HG02678 (cell line): ENCODE data around the gene GSC2.

Source experiments
- ATAC-seq: cut with Tn5 transposase; IDR thresholded peaks from one replicate; pipeline ENCODE4 v1.9.1; 2021; ENCODE audit warnings: mild to moderate bottlenecking, moderate library complexity; ENCODE audit not compliant: unreplicated experiment

The GSC2 gene

DNA sequence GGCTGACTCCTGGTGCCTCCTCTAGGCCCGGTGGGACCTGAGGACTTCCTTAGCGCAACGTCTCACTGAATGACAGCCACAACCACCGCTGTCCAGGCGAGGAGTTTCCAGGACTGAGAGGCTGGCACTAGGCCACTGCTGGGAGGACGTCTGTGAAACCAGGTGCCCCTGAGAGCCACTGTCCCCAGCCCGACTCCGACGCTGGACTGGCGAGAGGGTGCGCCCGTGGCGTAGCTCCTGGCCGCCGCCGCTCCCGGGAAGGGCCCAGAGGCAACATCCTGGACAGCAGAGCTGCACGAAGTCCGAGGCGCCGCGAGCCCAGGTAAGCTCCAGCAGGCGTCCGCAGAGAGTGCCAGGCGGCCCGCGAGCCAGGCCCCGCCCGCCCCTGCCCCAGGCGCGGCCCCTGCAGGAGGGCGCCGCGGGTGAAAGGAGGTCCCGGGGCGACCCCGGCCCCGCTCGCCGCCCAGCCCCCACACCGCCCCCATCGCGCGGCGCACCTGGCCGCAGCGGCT is 28.4 kb downstream of the GSC2 start:
- peak; percentile 17 for ATAC-seq

DNA sequence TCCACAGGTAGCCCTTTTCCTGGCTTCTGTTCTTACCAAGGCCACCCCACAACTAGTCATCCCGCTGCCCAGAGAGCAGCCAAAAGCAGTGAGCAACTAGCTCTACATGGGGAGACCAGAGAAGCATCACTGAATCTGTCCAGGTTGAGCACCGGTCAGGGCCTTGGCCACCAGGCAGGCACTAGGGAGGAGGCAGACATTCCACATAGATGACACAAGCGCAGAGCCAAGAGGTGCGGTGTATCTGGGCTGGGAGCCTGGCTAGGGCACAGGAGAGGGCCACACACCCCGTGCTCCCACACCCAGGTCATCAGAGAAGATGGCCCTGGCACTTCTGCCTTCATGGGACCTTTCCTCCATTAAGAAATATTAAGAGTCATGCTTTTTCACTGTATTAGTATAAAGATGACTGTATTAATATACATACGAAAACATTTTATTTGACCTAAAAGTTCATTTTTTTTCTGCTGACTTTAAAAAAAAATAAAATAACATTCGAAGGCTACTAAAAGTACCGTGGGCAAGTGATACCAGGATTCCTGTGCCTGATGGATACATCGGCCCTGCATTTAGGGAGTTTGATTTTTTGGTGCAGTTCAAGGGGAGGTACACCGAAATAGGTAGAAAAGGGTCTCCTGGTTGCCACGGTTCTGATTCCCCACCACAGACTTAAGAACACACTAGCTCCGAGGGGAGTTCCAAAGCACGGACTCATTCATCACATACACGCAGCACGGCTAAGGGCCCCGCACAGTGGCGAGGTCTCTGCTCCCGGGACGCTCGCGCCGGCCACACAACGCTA is 29.1 kb downstream of the GSC2 start:
- no peak for ATAC-seq

DNA sequence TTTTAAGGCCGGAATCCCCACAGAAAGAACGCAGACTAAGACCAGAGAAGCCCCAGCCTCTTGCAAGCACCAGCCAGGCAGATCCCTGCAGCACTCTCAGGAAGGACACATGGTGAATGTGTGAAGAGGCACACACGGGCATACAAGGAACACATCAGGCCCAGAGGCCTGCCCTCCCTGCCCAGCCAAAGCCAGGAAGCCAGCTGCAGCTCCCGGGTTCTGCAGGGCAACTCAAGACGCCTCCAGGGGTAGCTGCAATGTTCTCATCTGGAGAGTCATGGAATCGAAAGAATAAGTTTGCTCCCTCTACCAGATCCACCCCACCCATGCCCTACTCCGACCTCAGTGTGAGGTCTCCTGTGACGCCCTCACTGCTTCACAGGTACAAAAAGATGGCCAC is 30.1 kb downstream of the GSC2 start:
- ATAC-seq = no peak

DNA sequence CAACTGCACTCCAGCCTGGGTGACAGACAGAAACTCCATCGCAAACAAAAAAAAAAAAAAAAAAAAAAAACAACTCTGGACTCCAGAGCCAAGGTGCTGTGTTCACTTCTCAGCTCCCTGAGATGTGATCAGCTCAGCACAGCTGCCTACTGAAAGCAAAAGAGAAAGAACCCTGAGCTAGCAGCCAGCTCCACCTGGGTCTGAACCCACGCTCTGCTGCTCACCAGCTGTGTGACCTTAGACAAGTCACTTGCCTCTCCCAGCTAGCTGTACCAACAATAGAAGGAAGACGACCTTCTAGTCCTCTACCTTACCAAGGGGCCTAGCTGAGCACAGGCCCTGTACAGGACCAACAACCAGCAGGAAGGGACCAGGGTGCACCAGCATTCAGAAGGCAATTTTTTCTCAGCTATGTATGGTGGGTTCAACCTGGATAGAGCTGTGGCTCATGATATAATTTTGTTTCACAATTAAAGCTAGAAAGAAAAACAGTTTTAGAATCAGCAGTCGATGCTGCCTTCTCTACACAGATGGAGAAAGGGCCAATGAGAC is 31.7 kb downstream of the GSC2 start:
- ATAC-seq = no peak

DNA sequence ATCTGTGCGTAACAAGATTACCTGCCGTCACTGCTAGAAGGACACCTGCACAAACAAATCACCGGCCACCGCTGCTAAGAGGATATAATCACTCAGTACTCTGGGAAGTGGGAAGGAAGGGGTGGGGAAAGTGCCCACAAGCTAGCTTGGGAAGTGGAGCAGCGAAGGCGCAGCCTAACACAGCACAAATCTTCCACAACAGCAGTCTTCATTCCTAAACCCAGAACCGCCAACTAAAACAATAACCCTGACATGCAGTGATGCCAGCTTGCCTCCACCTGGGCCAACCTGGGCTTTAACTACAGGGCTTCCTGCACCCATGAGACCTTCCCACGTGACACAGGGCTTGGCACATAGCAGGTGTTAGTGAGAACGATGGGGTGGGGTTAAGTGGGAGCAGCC is 33.0 kb downstream of the GSC2 start:
- no peak for ATAC-seq

DNA sequence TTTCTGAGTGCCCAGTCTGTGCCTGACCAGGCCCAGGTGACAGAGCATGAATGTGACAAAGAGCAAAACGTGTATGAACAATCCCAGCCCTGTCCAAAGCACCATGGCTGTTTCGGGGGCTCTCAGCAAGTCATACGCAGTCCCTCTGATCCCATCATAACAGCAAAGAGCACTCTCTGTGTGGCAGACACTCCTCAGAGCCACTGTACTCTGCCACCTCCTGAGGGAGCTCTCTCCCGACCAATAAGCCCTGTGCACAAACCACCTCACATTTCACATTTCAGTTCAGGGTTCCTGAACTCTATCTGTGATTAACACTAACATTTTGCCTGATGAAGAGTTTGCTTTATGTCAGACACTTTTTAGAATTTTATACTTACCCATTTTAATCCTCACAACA is 34.5 kb downstream of the GSC2 start:
- no peak for ATAC-seq

DNA sequence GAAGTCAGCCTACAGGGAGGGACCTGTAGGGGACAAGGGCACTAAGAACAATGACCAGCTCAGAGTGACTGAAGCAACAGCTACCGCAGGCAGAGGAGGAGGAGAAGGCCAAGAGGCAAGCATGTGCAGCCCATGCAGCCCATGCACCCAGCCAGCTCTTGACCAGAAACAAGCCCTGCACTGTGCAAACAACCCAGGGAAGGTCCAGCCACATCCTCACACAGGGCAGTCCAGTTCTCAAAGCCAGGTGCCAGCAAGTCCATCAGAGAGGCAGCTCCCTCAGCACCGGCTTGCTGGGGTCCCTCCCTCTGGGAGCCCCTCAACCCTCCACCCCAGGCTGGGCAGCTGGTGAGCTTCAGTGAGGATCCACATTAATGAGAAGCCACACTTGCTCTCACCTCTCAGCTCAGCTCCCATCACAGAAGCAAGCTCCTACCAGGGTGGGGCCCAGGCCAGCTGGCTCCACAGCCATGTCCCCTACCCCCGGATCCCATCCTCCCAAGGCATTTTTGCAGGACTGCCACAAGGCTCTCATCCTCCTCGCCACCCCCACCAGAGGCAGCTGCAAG is 35.0 kb downstream of the GSC2 start:
- no peak for ATAC-seq

DNA sequence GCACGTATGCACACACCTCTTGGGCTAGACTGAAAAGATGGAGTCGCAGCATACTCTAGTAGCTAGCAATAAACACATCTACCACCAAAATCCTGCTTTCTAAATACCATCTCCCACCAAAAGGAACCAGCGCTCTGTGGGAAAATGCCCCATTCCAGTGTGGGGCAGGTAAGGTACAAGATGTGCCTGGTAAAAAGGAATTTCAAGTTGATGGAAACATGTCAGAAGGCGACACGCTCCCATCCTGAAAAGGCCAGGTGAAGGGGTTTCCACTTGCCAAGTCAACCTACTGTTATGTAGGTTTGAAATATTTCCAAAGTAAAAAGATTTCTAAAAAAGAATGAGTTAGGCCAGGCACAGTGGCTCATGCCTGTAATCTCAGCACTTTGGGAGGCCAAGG is 36.7 kb downstream of the GSC2 start:
- ATAC-seq = no peak

DNA sequence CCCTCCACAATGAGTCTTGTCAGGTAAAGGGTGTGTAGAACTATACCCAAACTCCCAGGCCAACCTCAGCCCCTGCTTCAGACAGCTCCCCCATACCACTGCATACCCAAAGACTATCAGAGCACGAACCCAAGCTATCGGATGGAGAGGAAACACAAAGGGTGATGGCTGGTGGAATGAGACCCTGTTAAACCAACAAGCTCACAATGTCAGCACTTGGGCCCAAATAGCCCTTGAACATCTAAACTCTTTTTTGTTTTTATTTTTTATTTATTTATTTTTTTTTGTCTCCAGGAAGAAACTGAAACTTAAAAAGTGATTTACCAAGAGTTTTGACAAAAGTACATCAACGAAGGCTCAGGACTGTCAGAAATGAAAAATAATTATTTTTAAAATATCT is 38.5 kb downstream of the GSC2 start:
- ATAC-seq = no peak

DNA sequence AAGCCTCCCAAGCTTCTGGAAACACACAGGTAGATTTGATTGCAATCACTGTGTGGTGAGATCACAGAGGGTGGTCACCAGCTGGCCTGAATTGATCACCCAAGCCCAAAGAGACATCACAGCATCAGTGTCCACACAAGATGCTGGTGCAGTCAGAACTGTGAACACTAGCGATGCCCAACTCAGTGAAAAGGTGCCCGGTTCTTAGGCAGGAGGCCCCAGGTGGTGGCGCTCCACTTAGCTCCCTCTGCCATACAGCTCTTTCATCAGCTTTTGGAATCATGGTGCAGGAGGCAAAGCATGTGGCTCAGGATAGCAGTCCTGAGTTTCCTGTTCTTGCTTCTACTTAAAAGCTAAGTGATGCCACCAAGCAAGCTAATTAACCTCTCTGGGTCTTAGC is 39.0 kb downstream of the GSC2 start:
- ATAC-seq = no peak

DNA sequence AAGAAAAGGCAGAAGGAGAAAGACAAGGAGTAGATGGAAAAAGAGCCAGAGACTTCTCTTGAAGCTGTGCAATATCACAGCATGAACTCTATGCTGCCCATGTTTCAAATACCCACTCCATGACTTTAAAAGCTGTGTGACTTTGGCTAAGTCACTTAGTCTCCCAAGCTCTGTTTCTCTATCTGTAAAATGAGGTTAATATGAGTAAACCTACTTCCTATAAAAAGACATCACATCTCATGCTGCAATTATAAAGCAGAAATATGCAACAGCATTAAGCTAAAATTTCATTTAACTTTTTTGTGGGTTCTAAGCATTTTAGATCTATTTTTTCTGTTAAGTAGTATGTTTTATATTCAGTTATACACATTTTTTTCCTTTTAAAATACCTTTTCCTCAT is 39.4 kb downstream of the GSC2 start:
- no peak for ATAC-seq

DNA sequence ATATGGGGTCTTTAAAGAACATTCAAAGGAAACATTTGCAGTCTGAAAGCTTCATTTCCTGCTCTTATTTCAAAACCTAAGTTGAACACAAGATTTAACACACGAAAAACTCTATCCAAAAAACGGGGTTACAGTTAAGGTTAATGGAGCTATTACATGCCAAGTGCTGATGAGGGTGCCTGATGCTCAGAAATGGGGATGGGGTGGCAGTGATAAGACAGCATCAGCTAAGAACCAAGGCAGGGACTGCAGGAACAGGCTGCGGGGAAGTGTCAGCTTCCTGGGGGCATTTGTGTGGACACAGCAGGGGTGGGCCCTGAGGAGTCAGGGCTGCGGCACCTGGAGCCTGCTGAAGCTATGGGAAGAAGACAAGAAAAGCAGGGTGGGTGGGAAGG is 40.0 kb downstream of the GSC2 start:
- ATAC-seq = no peak

DNA sequence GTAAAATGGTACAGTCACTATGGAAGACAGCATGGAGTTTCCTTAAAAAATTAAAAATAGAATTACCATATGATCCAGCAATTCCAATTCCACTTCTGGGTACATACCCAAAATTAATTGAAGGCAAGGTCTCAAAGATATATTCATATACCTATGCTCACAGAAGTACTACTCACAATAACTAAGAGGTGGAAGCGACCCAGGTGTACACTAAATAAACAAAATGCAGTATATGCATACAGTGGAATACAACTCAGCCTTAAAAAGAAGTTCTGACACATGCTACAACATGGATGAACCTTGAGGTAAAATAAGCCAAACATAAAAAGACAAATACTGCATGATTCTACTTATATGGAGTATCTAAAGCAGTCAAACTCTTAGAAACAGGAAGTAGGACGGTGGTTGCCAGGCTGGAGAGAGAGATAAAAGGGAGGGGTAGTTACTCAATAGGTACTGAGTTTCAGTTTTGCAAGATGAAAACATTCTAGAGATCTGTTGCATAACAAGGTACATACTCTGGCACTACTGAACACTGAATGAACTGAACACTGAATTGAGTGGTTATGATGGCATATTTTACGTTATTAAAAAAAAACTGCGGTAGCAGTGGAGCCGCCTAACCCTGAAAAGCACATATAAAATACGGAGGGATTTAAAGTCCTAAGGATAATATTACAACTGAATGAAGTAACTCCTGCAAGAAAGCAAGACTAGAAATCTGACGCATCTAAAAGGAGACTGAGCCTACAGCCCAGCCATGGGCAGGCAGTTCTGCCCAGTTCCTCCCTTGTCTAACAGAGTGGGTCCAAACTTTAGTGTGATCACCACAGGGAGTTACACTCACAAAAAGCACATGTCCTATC is 40.7 kb downstream of the GSC2 start:
- peak; percentile 84 for ATAC-seq

DNA sequence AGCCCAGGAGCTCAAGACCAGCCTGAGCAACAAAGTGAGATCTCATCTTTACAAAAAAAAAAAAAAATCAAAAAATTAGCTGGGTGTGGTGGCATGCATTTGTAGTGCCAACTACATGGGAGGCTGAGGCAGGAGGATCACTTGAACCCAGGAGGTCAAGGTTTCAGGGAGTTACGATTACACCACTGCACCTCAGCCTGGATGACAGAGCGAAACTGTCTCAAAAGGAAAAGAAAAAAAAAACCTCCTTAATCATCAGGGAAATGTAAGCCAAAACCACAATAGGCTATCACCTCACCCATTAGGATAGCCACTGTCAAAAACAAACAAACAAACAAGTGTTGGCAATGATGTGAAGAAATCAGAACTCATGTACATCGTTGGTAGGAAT is 41.3 kb downstream of the GSC2 start:
- no peak for ATAC-seq

DNA sequence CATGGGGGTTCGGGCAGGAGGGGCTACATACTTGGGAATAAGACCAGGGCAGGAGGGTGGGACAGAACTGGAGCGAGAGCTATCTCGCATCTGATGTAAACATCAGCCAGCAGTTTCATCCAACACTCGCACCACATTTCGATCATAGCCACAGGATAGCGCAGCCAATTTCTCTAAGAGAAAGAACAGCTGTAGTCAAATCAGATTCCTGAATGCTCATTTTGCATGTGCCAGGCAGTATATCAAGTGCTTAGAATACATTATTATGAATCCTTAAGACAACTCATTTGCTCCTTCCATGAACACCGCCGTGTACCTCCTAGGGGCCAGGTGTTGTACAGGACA is 42.4 kb downstream of the GSC2 start:
- no peak for ATAC-seq

DNA sequence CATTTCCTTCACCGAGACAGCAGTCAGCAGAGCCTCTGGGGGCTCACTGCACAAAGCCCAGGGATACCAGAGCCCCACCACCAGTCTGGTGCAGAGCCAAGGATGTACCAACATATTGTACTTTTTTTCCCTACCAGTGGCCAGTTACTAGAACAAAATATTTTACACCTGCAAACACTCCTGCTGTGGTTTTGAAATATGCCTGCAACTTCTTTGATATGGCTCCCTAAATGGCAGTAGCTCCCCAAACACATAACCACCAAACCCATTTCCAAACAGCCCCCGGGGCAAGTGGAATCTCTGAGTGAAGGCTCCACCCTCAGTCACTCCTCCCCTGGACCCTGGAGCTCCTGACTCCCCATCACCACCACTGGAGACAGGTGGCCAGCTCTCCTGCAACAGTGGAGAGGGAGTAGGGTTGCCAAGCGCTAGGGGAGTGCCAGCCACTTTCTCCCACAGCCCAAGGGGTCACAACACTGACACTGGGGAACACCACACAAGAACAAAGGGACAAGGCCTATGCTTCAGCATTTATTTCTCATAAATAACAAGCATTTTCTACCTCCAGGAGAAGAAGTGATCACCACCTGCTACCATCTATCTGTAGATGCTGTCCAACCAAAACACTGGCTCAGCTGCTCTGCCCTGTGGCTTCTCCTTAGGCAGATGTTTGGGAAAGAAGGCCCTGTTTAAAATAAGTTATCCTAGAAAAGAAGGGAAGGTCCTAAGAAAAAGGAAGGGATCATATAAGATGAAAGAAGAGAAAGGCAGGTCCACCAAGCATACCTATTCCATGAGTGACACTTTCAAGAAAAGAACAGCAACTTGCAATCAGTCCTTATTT is 43.0 kb downstream of the GSC2 start:
- no peak for ATAC-seq

DNA sequence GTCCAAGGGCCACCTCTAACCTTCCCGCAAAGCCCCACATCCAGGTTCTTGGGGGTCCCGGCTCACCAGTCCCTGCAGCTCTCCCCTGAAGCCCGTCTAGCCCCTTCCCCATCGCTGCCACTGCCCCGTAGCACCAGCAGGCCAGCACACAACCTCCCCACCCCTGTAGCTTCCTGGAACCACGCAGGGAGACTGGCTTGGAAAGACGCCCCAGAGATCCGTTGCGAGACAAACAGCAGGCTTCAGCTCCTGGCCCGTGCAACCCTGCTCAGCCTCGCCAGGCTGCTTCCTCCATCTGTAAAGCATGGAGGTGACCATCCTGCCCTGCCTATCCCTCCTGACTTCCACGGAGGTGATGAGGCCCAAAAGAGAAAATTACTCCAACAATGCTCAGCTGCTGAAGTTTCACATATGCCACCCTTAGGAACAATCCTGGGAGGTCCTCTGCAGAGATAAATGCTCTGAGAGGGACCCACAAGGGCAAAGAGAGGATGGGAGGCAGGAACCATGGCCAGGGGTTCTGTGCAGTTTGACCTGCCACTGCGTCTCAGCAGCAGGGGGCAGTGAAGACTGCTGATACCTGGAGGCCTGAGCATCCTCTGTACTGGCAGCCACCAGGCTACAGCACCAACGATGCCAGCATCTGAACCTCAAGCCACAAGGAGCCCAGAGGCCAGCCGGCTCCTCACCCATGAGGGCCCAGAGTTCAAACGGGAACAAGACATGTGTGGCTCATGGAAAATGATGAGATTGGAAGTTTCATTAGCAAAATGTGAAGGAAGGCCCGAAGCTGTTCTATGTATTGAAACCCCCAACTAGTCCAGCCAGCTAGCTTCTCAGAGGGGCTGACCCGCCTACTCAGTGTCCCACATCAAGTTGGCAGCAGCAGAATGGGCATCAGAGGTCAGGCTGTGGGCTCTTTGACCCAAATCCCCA is 44.0 kb downstream of the GSC2 start:
- no peak for ATAC-seq

DNA sequence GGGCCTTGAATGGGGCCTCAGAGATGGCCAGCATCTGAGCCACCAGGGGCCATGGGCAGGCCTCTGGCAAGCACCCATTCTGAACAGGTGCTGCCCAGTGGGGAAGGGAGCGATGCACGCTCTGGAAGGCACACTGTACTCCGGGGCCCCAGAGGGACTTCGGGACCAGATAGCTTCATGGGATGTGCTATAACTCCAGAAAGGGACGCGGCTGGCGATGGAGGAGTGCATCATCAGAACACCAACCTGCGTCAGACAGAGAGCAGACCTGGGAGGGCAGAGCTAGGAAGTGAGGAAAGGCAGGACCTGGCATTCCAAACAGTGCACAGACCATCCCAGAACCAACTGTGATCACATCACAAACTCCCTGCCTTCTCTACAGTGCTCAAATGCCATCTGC is 44.6 kb downstream of the GSC2 start:
- no peak for ATAC-seq
